Prostate gland (tissue), 2 donors: Measurements from ENCODE around the gene COA7.

ENCODE experiments used
- CTCF ChIP-seq, 4 experiments: fragments of 200-600 bp in 2 of 4; fragments of 450-650 bp in 2 of 4; sonication (generic) in 2 of 4; IDR thresholded peaks; 1 replicate in 3 of 4; 2 replicates in 1 of 4; pipeline ENCODE4 v1.5.1; 2016 to 2019; ENCODE audit warnings: antibody characterized with exemption in 4 of 4, mild to moderate bottlenecking in 2 of 4, moderate library complexity in 2 of 4
- POLR2A ChIP-seq: fragments of 450-650 bp; IDR thresholded peaks from one replicate; pipeline ENCODE4 v1.6.1; 2016; ENCODE audit warnings: antibody characterized with exemption, mild to moderate bottlenecking
- POLR2AphosphoS5 ChIP-seq: sonication (generic); formaldehyde crosslinking; IDR thresholded peaks from one replicate; pipeline ENCODE4 v1.6.1; 2017; ENCODE audit warnings: antibody characterized with exemption

GRCh38 chr1:52692697-52693096 lies 5.5 kb downstream of the COA7 start:
- no peak for TF ChIP-seq POLR2A
- no peak for TF ChIP-seq CTCF (IDR thresholded peaks at IDR 0.05)
- TF ChIP-seq POLR2AphosphoS5: no peak
